ENCODE measurements around the gene P2RX2.

DNA sequence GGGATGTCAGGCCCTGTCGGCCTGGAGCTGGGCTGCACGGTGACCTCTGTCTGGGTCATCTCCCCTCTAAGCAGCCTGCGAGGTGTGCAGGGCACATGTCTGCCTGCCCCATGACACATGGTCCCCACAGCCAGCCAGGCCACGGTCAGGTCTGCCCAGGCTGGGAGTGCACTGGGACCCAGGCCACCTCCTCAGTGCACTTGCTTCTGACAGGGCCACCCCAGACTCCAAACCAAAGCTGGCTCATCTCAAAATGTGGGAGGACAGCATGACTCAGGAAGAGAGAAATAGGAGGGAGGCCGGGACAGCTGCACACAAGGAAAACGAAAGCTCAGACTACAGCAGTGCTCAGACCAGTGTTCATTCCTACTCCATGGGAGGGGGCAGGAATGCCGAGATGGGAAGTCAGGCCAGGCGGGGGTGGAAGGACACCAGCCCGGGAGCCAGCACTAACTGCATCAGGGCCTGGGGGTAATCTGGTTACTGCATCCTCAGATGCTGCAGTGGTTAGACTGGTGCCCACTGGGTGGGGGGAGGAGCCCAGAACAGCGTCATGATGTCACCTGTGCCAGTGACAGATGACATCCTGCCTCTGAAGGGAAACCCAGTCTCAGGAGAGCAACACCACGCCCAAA, 4.0 kb downstream of the P2RX2 start:
- TF ChIP-seq, protein P1, sequence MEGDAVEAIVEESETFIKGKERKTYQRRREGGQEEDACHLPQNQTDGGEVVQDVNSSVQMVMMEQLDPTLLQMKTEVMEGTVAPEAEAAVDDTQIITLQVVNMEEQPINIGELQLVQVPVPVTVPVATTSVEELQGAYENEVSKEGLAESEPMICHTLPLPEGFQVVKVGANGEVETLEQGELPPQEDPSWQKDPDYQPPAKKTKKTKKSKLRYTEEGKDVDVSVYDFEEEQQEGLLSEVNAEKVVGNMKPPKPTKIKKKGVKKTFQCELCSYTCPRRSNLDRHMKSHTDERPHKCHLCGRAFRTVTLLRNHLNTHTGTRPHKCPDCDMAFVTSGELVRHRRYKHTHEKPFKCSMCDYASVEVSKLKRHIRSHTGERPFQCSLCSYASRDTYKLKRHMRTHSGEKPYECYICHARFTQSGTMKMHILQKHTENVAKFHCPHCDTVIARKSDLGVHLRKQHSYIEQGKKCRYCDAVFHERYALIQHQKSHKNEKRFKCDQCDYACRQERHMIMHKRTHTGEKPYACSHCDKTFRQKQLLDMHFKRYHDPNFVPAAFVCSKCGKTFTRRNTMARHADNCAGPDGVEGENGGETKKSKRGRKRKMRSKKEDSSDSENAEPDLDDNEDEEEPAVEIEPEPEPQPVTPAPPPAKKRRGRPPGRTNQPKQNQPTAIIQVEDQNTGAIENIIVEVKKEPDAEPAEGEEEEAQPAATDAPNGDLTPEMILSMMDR (IDR thresholded peaks at IDR 0.05) = no peak
- TF ChIP-seq POLR2A (IDR thresholded peaks at IDR 0.05) = no peak
